Karpas-422 (cell line): ENCODE measurements around the gene RALGDS. TPM values are rescaled to one million over a fixed set of nuclear protein-coding genes. Genes with fewer than 3 reads are reported as not detected.
A peak's percentile ranks its signal among the peaks of the same experiment; 100 is the strongest.
"Not testable (repeated sequence)": the region's sequence is repeated elsewhere in the genome, so short reads cannot be mapped to it uniquely, and the experiment has no call there.

Source experiments
- DNase-seq: peaks from one replicate; pipeline ENCODE4 v3.0.0-alpha.2; 2015
- H2AFZ ChIP-seq: fragments of 200-600 bp; sonication (generic); 2 replicates; pipeline ENCODE4 v1.6.1; 2014; ENCODE audit warnings: antibody characterized with exemption, low read length, mixed read lengths
- H3K27ac ChIP-seq: fragments of 200-600 bp; sonication (generic); 2 replicates; pipeline ENCODE4 v1.5.1; 2014; ENCODE audit warnings: mild to moderate bottlenecking, low read length, moderate library complexity
- H3K27me3 ChIP-seq: fragments of 200-600 bp; sonication (generic); 2 replicates; pipeline ENCODE4 v1.6.1; 2014; ENCODE audit warnings: low read length, mixed read lengths
- H3K36me3 ChIP-seq: fragments of 200-600 bp; sonication (generic); 2 replicates; pipeline ENCODE4 v1.6.1; 2014; ENCODE audit warnings: low read length, mixed read lengths; ENCODE audit not compliant: insufficient read depth
- H3K4me1 ChIP-seq: fragments of 200-600 bp; sonication (generic); 2 replicates; pipeline ENCODE4 v1.6.1; 2014; ENCODE audit warnings: mild to moderate bottlenecking, low read length, mixed read lengths
- H3K4me2 ChIP-seq: fragments of 200-600 bp; sonication (generic); 2 replicates; pipeline ENCODE4 v1.6.1; 2014; ENCODE audit warnings: low read length, low read depth, mild to moderate bottlenecking; ENCODE audit not compliant: poor library complexity, severe bottlenecking
- H3K4me3 ChIP-seq: fragments of 200-600 bp; sonication (generic); 2 replicates; pipeline ENCODE4 v1.5.1; 2014; ENCODE audit warnings: mild to moderate bottlenecking, antibody characterized with exemption, low read length, mixed read lengths
- H3K79me2 ChIP-seq: fragments of 200-600 bp; sonication (generic); 2 replicates; pipeline ENCODE4 v1.6.1; 2014; ENCODE audit warnings: mild to moderate bottlenecking, low read length, mixed read lengths
- H3K9ac ChIP-seq: fragments of 200-600 bp; sonication (generic); 2 replicates; pipeline ENCODE4 v1.6.0; 2014; ENCODE audit warnings: low read length
- H3K9me2 ChIP-seq: fragments of 200-600 bp; sonication (generic), shearing (Covaris generic); replicated peaks from 2 replicates; pipeline ENCODE4 v1.6.0; 2014; ENCODE audit warnings: mild to moderate bottlenecking, low read length, moderate library complexity; ENCODE audit not compliant: insufficient read depth
- H3K9me3 ChIP-seq: fragments of 300-700, 200-600 bp; sonication (generic); 2 replicates; pipeline ENCODE4 v1.6.1; 2014; ENCODE audit warnings: low read length, mixed read lengths
- H4K20me1 ChIP-seq: fragments of 200-600 bp; sonication (generic); 2 replicates; pipeline ENCODE4 v1.6.1; 2014; ENCODE audit warnings: mild to moderate bottlenecking, antibody characterized with exemption, low read length, low read depth; ENCODE audit not compliant: insufficient read depth
- total RNA-seq: library from RNA; depleted of rRNA; stranded (reverse); fragments of >200 nt; shearing (Covaris generic); gene quantifications from 2 replicates; pipeline ENCODE4 v1.2.3, GENCODE V29; 2014; ENCODE audit warnings: low replicate concordance; rRNA removed

The RALGDS gene
- total RNA-seq: 69.2 and 99.2 TPM in 2 replicates

DNA sequence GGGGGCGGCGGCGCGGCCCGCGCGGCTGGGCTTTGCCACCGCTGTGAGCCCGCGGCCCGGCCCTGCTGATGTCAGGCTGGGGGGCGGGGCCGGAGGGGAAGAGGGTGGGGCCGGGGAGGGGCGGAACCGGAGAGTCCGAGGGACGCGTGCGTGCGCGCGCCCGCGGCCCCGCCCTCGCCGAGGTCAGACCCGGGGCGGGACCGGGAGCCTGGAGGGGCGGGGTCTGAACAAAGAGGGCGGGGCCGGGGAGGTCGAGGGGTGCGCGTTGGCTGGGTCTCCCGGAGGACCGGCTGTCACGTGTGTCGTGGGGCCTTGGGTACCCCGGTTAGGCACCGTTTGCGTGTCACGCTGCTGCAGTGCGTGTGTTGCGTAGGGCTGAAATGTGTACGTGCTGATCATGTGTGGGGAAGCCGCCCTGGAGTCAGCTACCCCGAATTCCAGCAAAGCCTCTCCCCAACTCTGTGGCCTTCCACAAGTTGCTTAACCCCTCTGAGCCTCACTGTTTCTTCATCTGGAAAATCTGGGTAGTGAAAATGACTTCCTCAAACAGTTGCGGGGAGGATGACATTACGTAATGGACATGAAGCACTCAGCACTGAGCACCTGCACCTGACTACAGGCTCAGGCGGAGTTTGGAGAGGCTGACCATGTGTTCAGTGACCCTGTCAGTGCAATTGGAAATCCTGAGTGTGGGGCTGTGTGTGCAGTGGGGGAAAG, at the start of gene RALGDS:
RALGDS (minus strand) TSS at position 43 of the 717 bp plus-strand sequence. CDS start 86 bp downstream, outside the sequence.
- peaks cover 73% of the 10 kb centered on the region for H3K4me1 ChIP-seq
- peaks cover 74% of the 10 kb centered on the region for H4K20me1 ChIP-seq
- H3K9me3 ChIP-seq: no peaks in the 10 kb centered on the region
- H3K27ac ChIP-seq: peak within 1 kb of the TSS; percentile 66; the same call in 1 of the 2 replicates
- no peaks in the 10 kb centered on the region for H3K9me2 ChIP-seq
- H3K4me2 ChIP-seq: peak within 1 kb of the TSS; percentile 89
- no peaks in the 10 kb centered on the region for H3K27me3 ChIP-seq
- H2AFZ ChIP-seq: no peak within 1 kb of the TSS
- peak; percentile 96 for DNase-seq
- H3K9ac ChIP-seq: peak within 1 kb of the TSS; percentile 68
- H3K79me2 ChIP-seq: peaks cover 66% of the 10 kb centered on the region
- H3K4me3 ChIP-seq: peak within 1 kb of the TSS; percentile 67
- no peaks in the 10 kb centered on the region for H3K36me3 ChIP-seq

DNA sequence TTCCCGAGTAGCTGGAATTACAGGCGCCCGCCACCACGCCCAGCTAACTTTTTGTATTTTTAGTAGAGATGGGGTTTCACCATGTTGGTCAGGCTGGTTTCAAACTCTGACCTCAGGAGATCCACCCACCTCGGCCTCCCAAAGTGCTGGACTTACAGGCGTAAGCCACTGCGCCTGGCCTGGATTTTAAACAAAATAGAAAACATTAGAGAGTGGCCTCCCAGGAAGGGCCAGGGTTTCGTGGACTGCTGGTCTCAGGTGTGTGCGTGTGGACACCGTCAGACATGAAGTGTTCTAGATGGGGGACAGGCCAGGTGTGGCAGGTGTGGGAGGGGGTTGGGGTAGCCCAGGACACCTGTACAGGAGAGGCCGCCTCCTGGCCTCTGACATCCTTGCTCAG, 49.7 kb upstream of the RALGDS start:
- Histone ChIP-seq H3K4me3 (peak overlapping the region; percentile 61), H3K9ac (peak overlapping the region; percentile 71), H4K20me1 (no peaks in the 10 kb centered on the region), H3K79me2 (no peaks in the 10 kb centered on the region), H3K9me2 (no peaks in the 10 kb centered on the region), H3K4me1 (peaks cover 39% of the 10 kb centered on the region), H3K9me3 (no peaks in the 10 kb centered on the region), H3K27ac (peak overlapping the region; percentile 98), H3K36me3 (no peaks in the 10 kb centered on the region), H3K4me2 (peak overlapping the region; percentile 70), H2AFZ (no peak overlapping the region), H3K27me3 (no peaks in the 10 kb centered on the region)
- DNase-seq: no peak

DNA sequence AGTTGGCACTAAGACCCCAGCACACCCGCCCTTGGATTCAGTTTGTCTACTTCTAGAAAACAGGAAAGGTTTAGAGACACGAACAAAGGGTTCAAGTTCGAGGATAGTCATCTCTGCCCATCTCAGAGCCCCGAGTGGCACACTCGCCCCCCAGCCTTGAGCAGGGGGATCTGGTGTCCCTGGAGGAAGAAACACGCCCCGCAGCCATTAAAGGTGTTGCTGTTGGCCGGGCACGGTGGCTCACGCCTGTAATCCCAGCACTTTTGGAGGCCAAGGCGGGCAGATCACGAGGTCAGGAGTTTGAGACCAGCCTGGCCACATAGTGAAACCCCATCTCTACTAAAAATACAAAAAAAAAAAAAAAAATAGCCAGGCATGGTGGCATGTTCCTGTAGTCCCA, 48.6 kb upstream of the RALGDS start:
- DNase-seq, H2AFZ ChIP-seq, H3K9ac ChIP-seq, H3K79me2 ChIP-seq, H3K27me3 ChIP-seq, H3K4me3 ChIP-seq, H3K9me2 ChIP-seq, H3K36me3 ChIP-seq, H3K4me2 ChIP-seq, H3K9me3 ChIP-seq, H4K20me1 ChIP-seq, H3K27ac ChIP-seq: not testable (repeated sequence)
- peaks cover 39% of the 10 kb centered on the region for H3K4me1 ChIP-seq

DNA sequence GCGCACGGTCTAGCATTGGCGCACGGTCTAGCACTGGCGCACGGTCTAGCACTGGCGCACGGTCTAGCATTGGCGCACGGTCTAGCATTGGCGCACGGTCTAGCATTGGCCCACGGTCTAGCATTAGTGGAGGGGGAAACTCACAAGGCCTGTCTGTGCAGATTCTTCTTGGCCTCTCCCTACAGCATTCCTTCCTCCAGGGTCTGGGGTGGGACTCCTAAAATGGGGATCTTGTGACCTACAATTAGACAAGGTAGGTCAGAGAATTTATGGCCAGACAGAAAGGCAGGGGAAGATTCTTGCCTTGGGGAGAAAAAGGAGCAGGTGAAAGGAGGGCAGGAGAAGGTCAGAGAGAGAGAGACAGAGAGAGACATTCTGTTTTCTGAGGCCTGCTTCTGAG, 48.1 kb upstream of the RALGDS start:
- Histone ChIP-seq H3K36me3 (no peaks in the 10 kb centered on the region), H4K20me1 (no peaks in the 10 kb centered on the region), H3K9me2 (no peaks in the 10 kb centered on the region), H3K4me1 (peaks cover 42% of the 10 kb centered on the region), H3K9me3 (no peaks in the 10 kb centered on the region), H3K79me2 (no peaks in the 10 kb centered on the region), H3K4me2 (no peak overlapping the region), H3K27me3 (no peaks in the 10 kb centered on the region), H2AFZ (no peak overlapping the region), H3K4me3 (no peak overlapping the region), H3K27ac (no peak overlapping the region), H3K9ac (no peak overlapping the region)
- DNase-seq: no peak

DNA sequence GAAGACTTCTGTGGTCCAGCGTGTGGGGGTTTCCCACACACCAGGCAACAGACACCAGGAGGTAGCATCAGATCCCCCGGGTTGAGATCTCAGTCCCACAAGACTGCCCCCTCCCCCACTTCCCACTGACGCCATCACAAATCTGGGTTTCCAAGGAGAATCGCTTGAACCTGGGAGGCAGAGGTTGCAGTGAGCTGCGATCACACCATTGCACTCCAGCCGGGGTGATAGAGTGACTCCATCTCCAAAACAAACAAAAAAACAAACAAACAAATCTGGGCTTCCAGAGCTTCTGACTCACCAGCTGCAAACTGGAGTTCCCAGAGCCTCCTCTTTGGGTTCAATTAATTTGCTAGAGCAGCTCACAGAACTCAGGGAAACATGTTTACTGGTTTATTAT, 47.4 kb upstream of the RALGDS start:
- Histone ChIP-seq H3K4me1 (peaks cover 47% of the 10 kb centered on the region), H3K27me3 (no peaks in the 10 kb centered on the region), H3K27ac (no peak overlapping the region), H3K4me2 (no peak overlapping the region), H4K20me1 (no peaks in the 10 kb centered on the region), H3K9me3 (no peaks in the 10 kb centered on the region), H3K9me2 (no peaks in the 10 kb centered on the region), H2AFZ (no peak overlapping the region), H3K36me3 (no peaks in the 10 kb centered on the region), H3K4me3 (no peak overlapping the region), H3K9ac (no peak overlapping the region), H3K79me2 (no peaks in the 10 kb centered on the region)
- no peak for DNase-seq

DNA sequence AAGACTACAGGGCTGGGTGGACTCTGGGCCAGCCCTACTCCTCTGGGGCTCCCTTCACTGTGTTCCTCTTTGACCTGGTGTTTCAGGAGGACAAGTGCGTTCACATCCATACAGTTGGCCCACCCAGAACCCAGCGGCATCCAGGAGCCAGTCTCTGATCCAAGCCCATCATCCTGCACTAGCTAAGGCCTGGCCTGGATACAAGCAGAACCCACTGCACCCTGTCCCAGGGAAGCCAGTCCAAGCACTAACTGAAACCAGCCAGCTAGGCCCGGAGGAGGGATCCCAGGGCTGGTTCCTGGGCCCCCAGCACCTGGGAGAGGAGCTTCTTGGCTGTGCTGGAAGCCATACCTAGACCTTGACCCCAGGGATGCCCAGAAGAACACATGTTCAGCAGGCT, 46.7 kb upstream of the RALGDS start:
- H3K27ac ChIP-seq: no peak overlapping the region
- no peak overlapping the region for H2AFZ ChIP-seq
- H3K9ac ChIP-seq: no peak overlapping the region
- peaks cover 44% of the 10 kb centered on the region for H3K4me1 ChIP-seq
- H4K20me1 ChIP-seq: no peaks in the 10 kb centered on the region
- no peak overlapping the region for H3K4me3 ChIP-seq
- H3K36me3 ChIP-seq: no peaks in the 10 kb centered on the region
- DNase-seq: no peak
- H3K9me3 ChIP-seq: no peaks in the 10 kb centered on the region
- no peak overlapping the region for H3K4me2 ChIP-seq
- no peaks in the 10 kb centered on the region for H3K27me3 ChIP-seq
- no peaks in the 10 kb centered on the region for H3K9me2 ChIP-seq
- H3K79me2 ChIP-seq: no peaks in the 10 kb centered on the region

DNA sequence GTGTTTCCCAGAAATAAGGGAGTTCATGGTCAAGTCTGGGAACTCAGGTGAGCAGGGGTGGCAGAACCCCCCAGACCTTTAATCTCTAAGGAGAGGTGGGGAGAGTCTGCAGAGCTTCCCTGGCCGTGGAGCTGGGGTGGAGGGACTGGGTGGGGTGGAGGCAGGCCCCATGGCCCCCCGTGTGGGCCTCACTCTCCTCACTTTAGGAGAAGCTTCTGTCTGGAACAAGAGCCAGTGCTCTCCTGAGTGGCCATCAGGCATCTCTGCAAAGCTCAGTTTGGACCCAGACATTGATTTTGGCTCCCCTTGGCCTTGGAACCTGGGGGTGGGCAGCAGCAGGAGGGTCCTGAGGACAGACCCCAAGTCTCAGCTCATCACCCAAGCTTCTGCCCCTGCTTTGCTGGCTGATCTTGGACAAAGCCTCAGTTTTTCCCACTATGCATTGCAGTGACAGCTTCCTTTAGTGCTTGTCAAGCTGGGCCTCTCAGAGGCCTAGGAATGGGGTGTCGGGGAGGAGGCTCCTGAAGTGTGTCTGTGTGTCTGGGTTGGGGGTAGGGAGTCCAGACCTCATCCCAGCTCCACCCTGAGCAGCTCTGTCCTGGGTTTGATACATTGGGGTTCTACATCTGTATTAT, 46.2 kb upstream of the RALGDS start:
- H3K36me3 ChIP-seq: no peaks in the 10 kb centered on the region
- H4K20me1 ChIP-seq: no peaks in the 10 kb centered on the region
- no peak overlapping the region for H3K9ac ChIP-seq

DNA sequence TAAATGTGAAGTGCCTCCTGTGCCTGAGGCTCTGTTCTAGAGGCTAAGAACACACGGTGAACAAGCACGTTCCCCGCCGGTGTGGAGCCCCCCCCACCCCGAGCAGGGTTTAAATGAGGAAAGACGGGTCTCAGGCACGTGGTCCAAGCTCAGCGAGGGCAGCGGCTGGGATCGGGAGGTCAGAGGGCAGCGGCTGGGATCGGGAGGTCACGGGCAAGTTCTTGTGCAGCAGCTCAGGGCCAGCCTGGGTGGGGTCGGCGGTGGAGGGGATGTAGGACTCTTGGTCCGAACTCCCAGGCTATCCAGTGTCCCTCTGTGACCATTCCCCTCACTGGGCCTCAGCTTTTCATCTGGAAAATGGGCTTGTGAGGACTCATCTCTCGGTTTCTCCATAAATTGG, 45.4 kb upstream of the RALGDS start:
- Histone ChIP-seq H2AFZ (no peak overlapping the region), H3K4me3 (no peak overlapping the region), H3K36me3 (no peaks in the 10 kb centered on the region), H4K20me1 (no peaks in the 10 kb centered on the region), H3K9ac (no peak overlapping the region), H3K4me1 (peaks cover 32% of the 10 kb centered on the region), H3K27me3 (no peaks in the 10 kb centered on the region), H3K4me2 (no peak overlapping the region), H3K9me2 (no peaks in the 10 kb centered on the region), H3K9me3 (no peaks in the 10 kb centered on the region), H3K79me2 (no peaks in the 10 kb centered on the region), H3K27ac (no peak overlapping the region)
- DNase-seq: no peak

More for the DNA sequence above, 46.2 kb upstream of the RALGDS start:
- Histone ChIP-seq H3K9me2 (no peaks in the 10 kb centered on the region), H3K9me3 (no peaks in the 10 kb centered on the region), H3K79me2 (no peaks in the 10 kb centered on the region), H2AFZ (no peak overlapping the region), H3K4me2 (no peak overlapping the region), H3K27me3 (no peaks in the 10 kb centered on the region), H3K4me1 (peaks cover 39% of the 10 kb centered on the region), H3K4me3 (no peak overlapping the region), H3K27ac (no peak overlapping the region)
- DNase-seq: no peak
